PFSK-1 (cell line): ENCODE data around the gene UFSP1.

Experiments
- POLR2AphosphoS5 ChIP-seq: IDR thresholded peaks from 2 replicates; pipeline ENCODE4 v1.6.1; 2012; ENCODE audit warnings: low read depth, mild to moderate bottlenecking, control low read depth, low read length, moderate library complexity
- TAF1 ChIP-seq: IDR thresholded peaks from 2 replicates; pipeline ENCODE4 v1.6.1; 2012; ENCODE audit warnings: low read length, control low read depth, borderline replicate concordance; ENCODE audit not compliant: insufficient read depth
- TF ChIP-seq, protein P1 (sequence below), 2 experiments: IDR thresholded peaks; 2 replicates each; pipeline versions ENCODE4 v1.6.1 to v1.8.0; 2011 to 2012; ENCODE audit warnings: low read depth in 2 of 2, low read length in 2 of 2, control low read depth in 1 of 2, inconsistent platforms in 1 of 2, mild to moderate bottlenecking in 1 of 2, moderate library complexity in 1 of 2; ENCODE audit not compliant: insufficient read depth in 1 of 2

DNA sequence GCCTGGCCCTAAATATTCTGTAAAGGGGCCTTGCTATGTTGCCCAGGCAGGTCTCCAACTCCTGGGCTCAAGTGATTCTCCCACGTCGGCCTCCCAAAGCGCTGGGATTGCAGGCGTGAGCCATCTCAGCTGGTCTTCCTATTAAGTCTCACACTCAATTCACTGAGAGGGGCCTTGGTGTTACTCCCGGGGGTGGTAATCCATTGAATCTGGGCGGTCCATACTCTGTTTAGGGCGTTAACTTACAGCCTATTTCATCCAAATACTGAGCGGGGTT, 15.3 kb downstream of the UFSP1 start:
- TF ChIP-seq, protein P1, sequence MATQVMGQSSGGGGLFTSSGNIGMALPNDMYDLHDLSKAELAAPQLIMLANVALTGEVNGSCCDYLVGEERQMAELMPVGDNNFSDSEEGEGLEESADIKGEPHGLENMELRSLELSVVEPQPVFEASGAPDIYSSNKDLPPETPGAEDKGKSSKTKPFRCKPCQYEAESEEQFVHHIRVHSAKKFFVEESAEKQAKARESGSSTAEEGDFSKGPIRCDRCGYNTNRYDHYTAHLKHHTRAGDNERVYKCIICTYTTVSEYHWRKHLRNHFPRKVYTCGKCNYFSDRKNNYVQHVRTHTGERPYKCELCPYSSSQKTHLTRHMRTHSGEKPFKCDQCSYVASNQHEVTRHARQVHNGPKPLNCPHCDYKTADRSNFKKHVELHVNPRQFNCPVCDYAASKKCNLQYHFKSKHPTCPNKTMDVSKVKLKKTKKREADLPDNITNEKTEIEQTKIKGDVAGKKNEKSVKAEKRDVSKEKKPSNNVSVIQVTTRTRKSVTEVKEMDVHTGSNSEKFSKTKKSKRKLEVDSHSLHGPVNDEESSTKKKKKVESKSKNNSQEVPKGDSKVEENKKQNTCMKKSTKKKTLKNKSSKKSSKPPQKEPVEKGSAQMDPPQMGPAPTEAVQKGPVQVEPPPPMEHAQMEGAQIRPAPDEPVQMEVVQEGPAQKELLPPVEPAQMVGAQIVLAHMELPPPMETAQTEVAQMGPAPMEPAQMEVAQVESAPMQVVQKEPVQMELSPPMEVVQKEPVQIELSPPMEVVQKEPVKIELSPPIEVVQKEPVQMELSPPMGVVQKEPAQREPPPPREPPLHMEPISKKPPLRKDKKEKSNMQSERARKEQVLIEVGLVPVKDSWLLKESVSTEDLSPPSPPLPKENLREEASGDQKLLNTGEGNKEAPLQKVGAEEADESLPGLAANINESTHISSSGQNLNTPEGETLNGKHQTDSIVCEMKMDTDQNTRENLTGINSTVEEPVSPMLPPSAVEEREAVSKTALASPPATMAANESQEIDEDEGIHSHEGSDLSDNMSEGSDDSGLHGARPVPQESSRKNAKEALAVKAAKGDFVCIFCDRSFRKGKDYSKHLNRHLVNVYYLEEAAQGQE (IDR thresholded peaks at IDR 0.05; ENCODE audit: insufficient read depth in 1 of 2, low read depth in 2 of 2, low read length in 2 of 2), result no peak
- TF ChIP-seq POLR2AphosphoS5 (no peak), TAF1 (no peak)
